Kidney epithelial cell (primary cell): ENCODE measurements around the gene TRPV2. TPM values are rescaled to one million over a fixed set of nuclear protein-coding genes. Genes with fewer than 3 reads are reported as not detected.
"Not testable (repeated sequence)": the region's sequence is repeated elsewhere in the genome, so short reads cannot be mapped to it uniquely, and the experiment has no call there.

ENCODE experiments used
- DNase-seq: peaks from one replicate; pipeline ENCODE4 v3.0.0-alpha.2; 2010; ENCODE audit warnings: low read depth
- H3K27me3 ChIP-seq: 2 replicates; pipeline ENCODE4 v1.6.0; 2011; ENCODE audit warnings: low read length; ENCODE audit not compliant: control insufficient read depth, insufficient read depth
- H3K36me3 ChIP-seq: 2 replicates; pipeline ENCODE4 v1.5.1; 2011; ENCODE audit warnings: low read length; ENCODE audit not compliant: control insufficient read depth, insufficient read depth
- H3K4me3 ChIP-seq: 2 replicates; pipeline ENCODE4 v1.5.1; 2011; ENCODE audit warnings: low read depth, mild to moderate bottlenecking, control low read depth, low read length
- CTCF ChIP-seq: IDR thresholded peaks from 2 replicates; pipeline ENCODE4 v1.5.1; 2011; ENCODE audit warnings: mild to moderate bottlenecking, moderate library complexity, low read length, control low read depth, inconsistent platforms; ENCODE audit not compliant: insufficient read depth, poor library complexity, severe bottlenecking
- total RNA-seq: library from RNA; depleted of rRNA; stranded (reverse); fragments of >200 nt; gene quantifications from 2 replicates; pipeline ENCODE4 v1.2.3, GENCODE V29; 2015

TRPV2 gene
- total RNA-seq, 1 donor from 2014 or later: 3.8 TPM

GRCh38 chr17:16384557-16384956 lies 30.8 kb upstream of the TRPV2 start:
- Histone ChIP-seq H3K36me3 (peaks cover 1% of the 10 kb centered on the region), H3K4me3 (no peak overlapping the region), H3K27me3 (no peaks in the 10 kb centered on the region)
- no peak for TF ChIP-seq CTCF
- DNase-seq: no peak

GRCh38 chr17:16386126-16386507 lies 29.3 kb upstream of the TRPV2 start:
- not testable (repeated sequence) for H3K36me3 ChIP-seq, DNase-seq, H3K27me3 ChIP-seq
- peak overlapping the region; percentile 12 for H3K4me3 ChIP-seq

- Histone ChIP-seq H3K4me3 (no peak overlapping the region), H3K27me3 (no peaks in the 10 kb centered on the region), H3K36me3 (no peaks in the 10 kb centered on the region)
- DNase-seq: no peak
- no peak for TF ChIP-seq CTCF
Measured at GRCh38 chr17:16391451-16391850, 23.9 kb upstream of the TRPV2 start.

- H3K4me3 ChIP-seq, H3K36me3 ChIP-seq, H3K27me3 ChIP-seq, DNase-seq: not testable (repeated sequence)
Measured at GRCh38 chr17:16392491-16392890, 22.9 kb upstream of the TRPV2 start.

GRCh38 chr17:16395887-16396286 lies 19.5 kb upstream of the TRPV2 start:
- DNase-seq, H3K36me3 ChIP-seq, H3K27me3 ChIP-seq, H3K4me3 ChIP-seq: not testable (repeated sequence)

- H3K36me3 ChIP-seq, H3K27me3 ChIP-seq, H3K4me3 ChIP-seq, DNase-seq: not testable (repeated sequence)
Measured at GRCh38 chr17:16396693-16397092, 18.7 kb upstream of the TRPV2 start.

- H3K4me3 ChIP-seq: no peak overlapping the region
- DNase-seq: no peak
Measured at GRCh38 chr17:16398270-16399267, 16.8 kb upstream of the TRPV2 start.

GRCh38 chr17:16403847-16404246 lies 11.5 kb upstream of the TRPV2 start:
- not testable (repeated sequence) for H3K4me3 ChIP-seq, DNase-seq, H3K27me3 ChIP-seq, H3K36me3 ChIP-seq

More at GRCh38 chr17:16398270-16399267, 16.8 kb upstream of the TRPV2 start:
- H3K27me3 ChIP-seq: no peaks in the 10 kb centered on the region
- no peak for TF ChIP-seq CTCF
- H3K36me3 ChIP-seq: no peaks in the 10 kb centered on the region
